ENCODE data around the gene SHLD2.
"Not testable (repeated sequence)": the region's sequence is repeated elsewhere in the genome, so short reads cannot be mapped to it uniquely, and the experiment has no call there.

Gene SHLD2

DNA sequence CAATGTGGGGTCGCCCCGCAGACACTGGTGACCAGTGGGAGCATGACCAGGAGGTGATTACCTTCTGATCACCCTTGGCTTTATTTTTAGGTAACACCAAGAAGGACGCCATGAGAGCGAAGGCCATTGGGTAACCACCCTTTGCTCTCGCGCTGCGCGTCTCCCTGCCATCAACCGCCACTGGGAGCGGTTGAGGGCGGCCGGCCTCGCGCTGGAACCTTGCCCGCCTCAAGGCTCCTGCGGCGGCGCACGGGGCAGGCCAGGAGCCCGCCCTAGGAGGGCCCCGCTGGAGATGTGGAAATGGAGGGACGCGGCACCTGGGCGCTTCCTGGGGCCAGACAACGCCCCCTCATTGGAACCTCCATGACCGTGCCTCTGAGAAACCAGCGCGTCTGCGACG lies 127.8 kb downstream of the SHLD2 start:
- DNase-seq: not testable (repeated sequence)

DNA sequence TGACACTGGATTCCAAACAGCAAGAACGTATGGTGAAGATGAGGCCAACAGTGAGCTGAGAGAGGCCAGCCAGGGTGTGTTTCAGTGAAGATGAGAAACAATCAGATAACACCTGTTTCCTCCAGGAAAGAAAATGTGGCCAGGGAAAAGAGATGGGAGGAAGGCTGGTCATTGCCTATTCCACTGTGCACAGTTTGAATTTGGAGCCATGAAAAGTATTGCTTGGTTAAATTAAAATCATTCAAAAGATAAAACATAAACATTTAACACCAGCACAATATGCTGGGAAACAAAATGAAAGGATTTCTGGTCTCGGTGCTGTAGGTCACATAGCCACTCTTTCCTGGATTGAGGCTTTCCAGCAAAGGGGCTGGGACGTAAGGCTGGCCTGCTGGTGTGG lies 130.1 kb downstream of the SHLD2 start, which contains the start of gene NUTM2A:
Gene NUTM2A (plus strand): TSS at position 301 of the 400 bp plus-strand sequence. CDS start 383 bp downstream, outside the sequence.
- not testable (repeated sequence) for DNase-seq

DNA sequence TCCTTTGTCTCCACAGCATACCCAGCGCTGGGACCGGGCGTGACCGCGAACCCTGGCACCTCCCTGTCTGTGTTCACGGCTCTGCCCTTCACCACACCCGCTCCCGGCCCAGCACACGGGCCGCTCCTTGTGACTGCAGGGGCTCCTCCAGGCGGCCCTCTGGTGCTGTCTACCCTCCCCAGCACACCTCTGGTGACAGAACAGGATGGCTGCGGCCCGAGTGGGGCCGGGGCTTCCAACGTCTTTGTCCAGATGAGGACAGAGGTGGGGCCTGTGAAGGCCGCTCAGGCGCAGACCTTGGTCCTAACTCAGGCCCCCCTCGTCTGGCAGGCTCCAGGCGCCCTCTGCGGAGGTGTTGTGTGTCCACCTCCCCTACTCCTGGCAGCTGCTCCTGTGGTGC lies 133.2 kb downstream of the SHLD2 start:
- DNase-seq: not testable (repeated sequence)

DNA sequence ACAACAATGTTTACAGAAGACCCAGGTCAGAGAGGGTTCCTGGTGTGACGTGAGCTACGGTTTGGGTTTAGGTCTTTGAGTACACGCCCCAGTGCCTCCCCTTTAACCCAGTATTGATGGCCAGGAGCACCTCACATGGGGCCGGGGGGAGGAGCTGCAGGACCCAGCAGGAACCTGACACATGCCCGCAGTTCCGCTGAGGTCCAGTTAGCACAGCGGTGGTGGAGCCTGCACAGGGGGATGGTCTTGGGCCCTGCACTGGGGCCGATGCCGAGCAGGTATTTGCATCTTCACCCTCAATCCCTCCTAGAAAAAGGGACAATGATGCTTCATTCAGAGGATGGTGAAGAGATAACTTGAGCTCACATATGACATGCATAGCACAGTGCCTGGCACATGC lies 134.2 kb downstream of the SHLD2 start:
- DNase-seq: not testable (repeated sequence)

DNA sequence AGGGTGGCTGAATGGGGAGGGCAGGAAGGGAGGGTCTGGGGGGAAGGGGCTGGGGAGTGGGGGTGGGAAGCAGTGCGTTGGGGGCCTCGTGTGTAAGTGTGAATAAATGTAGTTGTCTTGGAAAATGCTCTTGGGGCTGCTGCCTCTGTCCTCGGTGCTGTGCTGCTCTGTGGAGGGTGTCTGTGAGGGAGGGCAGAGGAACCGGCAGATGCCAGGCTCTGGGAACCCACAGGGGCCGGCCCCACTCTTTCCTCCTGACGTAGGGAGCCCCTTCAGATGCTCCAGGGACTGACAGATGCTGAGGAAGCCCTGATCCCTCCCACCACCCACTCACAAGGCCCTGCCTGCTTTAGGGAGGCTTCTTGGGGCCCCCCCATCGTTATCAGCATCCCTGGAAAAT lies 139.8 kb downstream of the SHLD2 start:
- not testable (repeated sequence) for DNase-seq

DNA sequence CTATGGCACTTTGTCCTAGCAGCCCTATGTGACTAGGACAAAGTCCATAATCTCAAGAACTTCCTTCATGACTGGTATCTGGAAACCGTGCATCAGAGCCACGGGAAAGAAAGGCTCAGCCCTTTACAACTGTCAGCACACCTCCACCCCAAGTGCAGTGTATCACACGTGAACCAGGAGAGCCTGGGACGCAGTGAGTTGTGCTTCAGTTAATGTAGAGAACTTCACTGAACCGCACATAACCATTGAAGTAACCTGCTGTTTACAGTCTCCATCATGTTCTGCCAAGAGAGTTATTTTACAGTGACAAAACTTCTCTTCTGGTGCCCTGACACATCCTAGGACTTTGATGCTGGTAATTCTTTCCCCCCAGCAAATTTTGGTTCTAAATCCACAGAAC lies 142.2 kb downstream of the SHLD2 start:
- not testable (repeated sequence) for DNase-seq

DNA sequence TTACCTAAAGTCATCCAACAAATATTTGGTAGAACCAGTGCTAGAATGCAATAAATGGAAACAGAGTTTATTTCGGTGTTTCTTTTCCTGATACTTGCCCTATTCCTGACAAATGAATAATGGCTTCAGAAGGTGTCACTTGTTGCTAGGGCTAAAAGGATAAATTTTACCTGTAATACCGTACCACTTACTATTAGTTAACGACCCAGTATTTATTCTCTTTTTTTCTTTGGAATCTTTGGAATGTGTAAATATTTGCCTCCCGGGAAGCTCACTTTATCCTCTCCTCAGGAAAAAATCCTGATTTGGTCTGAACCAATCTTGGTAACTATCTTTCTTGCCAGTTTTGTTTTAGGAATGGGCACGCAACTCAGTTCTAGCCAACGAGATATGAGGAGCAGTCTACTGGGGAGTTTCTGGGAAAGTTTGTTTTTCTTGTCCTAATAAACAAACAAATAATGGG lies 144.4 kb downstream of the SHLD2 start:
- not testable (repeated sequence) for DNase-seq
